H1 (cell line): Measurements from ENCODE around the gene RPL13A. TPM values are rescaled to one million over a fixed set of nuclear protein-coding genes. Genes with fewer than 3 reads are reported as not detected.

Source experiments
- ASH2L ChIP-seq: fragments of 200-600, 300-600 bp; sonication (generic); IDR thresholded peaks from one replicate; pipeline ENCODE4 v1.7.1; 2017; ENCODE audit warnings: low read length
- BCL11A ChIP-seq, 2 experiments: IDR thresholded peaks; one replicate each; pipeline ENCODE4 v1.6.1; 2011; ENCODE audit warnings: low read depth in 2 of 2, low read length in 2 of 2, mild to moderate bottlenecking in 2 of 2
- BRCA1 ChIP-seq: IDR thresholded peaks from 2 replicates; pipeline ENCODE4 v1.6.1; 2012; ENCODE audit warnings: low read depth, low read length, improper control_type of control experiment
- CBX8 ChIP-seq: fragments of 300-800, 300-1000 bp; sonication (generic); IDR thresholded peaks from 2 replicates; pipeline ENCODE4 v1.7.1; 2016; ENCODE audit warnings: low read depth, low read length, borderline replicate concordance
- CEBPB ChIP-seq: IDR thresholded peaks from 2 replicates; pipeline ENCODE4 v1.6.1; 2012; ENCODE audit warnings: low read depth, low read length
- CREB1 ChIP-seq: IDR thresholded peaks from 2 replicates; pipeline ENCODE4 v1.6.1; 2012; ENCODE audit warnings: inconsistent platforms
- CTCF ChIP-seq, 3 experiments: IDR thresholded peaks; 1 replicate in 2 of 3; 2 replicates in 1 of 3; pipeline versions ENCODE4 v1.5.1 to v1.6.1; 2011; ENCODE audit warnings: low read length in 3 of 3, mild to moderate bottlenecking in 3 of 3, inconsistent platforms in 2 of 3, low read depth in 1 of 3, moderate library complexity in 1 of 3; ENCODE audit not compliant: insufficient read depth in 1 of 3; ENCODE audit errors: control extremely low read depth in 1 of 3
- GABPA ChIP-seq: IDR thresholded peaks from 2 replicates; pipeline ENCODE4 v1.6.1; 2011; ENCODE audit warnings: mild to moderate bottlenecking, low read length, moderate library complexity, borderline replicate concordance; ENCODE audit not compliant: insufficient read depth
- HDAC2 ChIP-seq, 2 experiments: fragments of 300-600 bp in 1 of 2; sonication (generic) in 1 of 2; IDR thresholded peaks; 2 replicates each; pipeline ENCODE4 v1.6.1; 2011 to 2012; ENCODE audit warnings: low read depth in 2 of 2, low read length in 2 of 2, mild to moderate bottlenecking in 2 of 2, moderate library complexity in 2 of 2, borderline replicate concordance in 1 of 2, inconsistent platforms in 1 of 2
- KDM5A ChIP-seq: fragments of 200-600 bp; IDR thresholded peaks from 2 replicates; pipeline ENCODE4 v1.7.1; 2012; ENCODE audit warnings: mild to moderate bottlenecking, low read length, inconsistent platforms, mixed read lengths
- MAX ChIP-seq: IDR thresholded peaks from 2 replicates; pipeline ENCODE4 v1.6.1; 2012; ENCODE audit warnings: inconsistent platforms
- NANOG ChIP-seq: IDR thresholded peaks from 2 replicates; pipeline ENCODE4 v1.6.1; 2011; ENCODE audit warnings: low read length, low read depth, mild to moderate bottlenecking, inconsistent platforms; ENCODE audit not compliant: insufficient read depth, poor library complexity, severe bottlenecking
- POLR2A ChIP-seq, 2 experiments: IDR thresholded peaks; 1 replicate in 1 of 2; 2 replicates in 1 of 2; pipeline ENCODE4 v1.6.1; 2011; ENCODE audit warnings: low read depth in 2 of 2, low read length in 2 of 2, mild to moderate bottlenecking in 2 of 2; ENCODE audit errors: control extremely low read depth in 1 of 2
- POLR2AphosphoS5 ChIP-seq: IDR thresholded peaks from 2 replicates; pipeline ENCODE4 v1.6.1; 2011; ENCODE audit warnings: low read depth, low read length
- POU5F1 ChIP-seq: IDR thresholded peaks from 2 replicates; pipeline ENCODE4 v1.6.1; 2011; ENCODE audit warnings: low read depth, mild to moderate bottlenecking, low read length, moderate library complexity
- RBBP5 ChIP-seq: IDR thresholded peaks from 2 replicates; pipeline ENCODE4 v1.7.1; 2012; ENCODE audit warnings: low read depth, mild to moderate bottlenecking, inconsistent platforms, low read length, moderate library complexity, borderline replicate concordance
- RNF2 ChIP-seq: fragments of 200-900, 300-1000 bp; sonication (generic); IDR thresholded peaks from 2 replicates; pipeline ENCODE4 v1.7.1; 2016; ENCODE audit warnings: borderline replicate concordance, low read depth, mild to moderate bottlenecking, antibody characterized with exemption, low read length; ENCODE audit not compliant: poor library complexity, severe bottlenecking; ENCODE audit errors: missing control alignments
- SAP30 ChIP-seq: fragments of 300-600 bp; sonication (generic); IDR thresholded peaks from 2 replicates; pipeline ENCODE4 v1.7.1; 2012; ENCODE audit warnings: low read length, moderate library complexity, mild to moderate bottlenecking, inconsistent platforms; ENCODE audit not compliant: insufficient read depth, insufficient replicate concordance
- SIN3A ChIP-seq, 2 experiments: IDR thresholded peaks in 1 of 2; conservative IDR thresholded peaks in 1 of 2; 2 replicates each; pipeline ENCODE4 v1.6.1; 2011 to 2012; ENCODE audit warnings: low read length in 2 of 2, improper control_type of control experiment in 1 of 2, low read depth in 1 of 2, mild to moderate bottlenecking in 1 of 2
- SIRT6 ChIP-seq: IDR thresholded peaks from one replicate; pipeline ENCODE4 v1.7.1; 2012; ENCODE audit warnings: low read length, inconsistent platforms
- TBP ChIP-seq: IDR thresholded peaks from 2 replicates; pipeline ENCODE4 v1.6.1; 2011; ENCODE audit warnings: low read depth, low read length, improper control_type of control experiment
- polyA plus RNA-seq, 7 experiments: library from polyadenylated mRNA; depleted of rRNA in 3 of 7; stranded (reverse) in 5 of 7; unstranded in 2 of 7; fragments of >200 nt in 5 of 7; fragments of 200-250 nt in 2 of 7; gene quantifications; 1 replicate in 5 of 7; 2 replicates in 1 of 7; 4 replicates in 1 of 7; pipeline versions ENCODE4 v1.2.1 to v1.2.3, GENCODE V29; 2011 to 2013; ENCODE audit warnings: missing spikeins in 2 of 7, mixed read lengths in 2 of 7
- total RNA-seq: library from RNA; stranded (reverse); fragmentation: NEBNext Ultra II Directional; extraction: Animal tissue kit (Norgen Biotek cat#: 25700); gene quantifications from 2 replicates; pipeline ENCODE4 v1.2.1, GENCODE V29; 2021

RPL13A gene
- total and polyA plus RNA-seq, 2 of the 8 experiments (the other 6 are each of a cell fraction or from before 2014, with no cell fraction given), result 3,305 to 8,868 TPM

- TF ChIP-seq BRCA1 (no peak), TBP (peak; percentile 98), ASH2L (peak; percentile 35), MAX (0 out of 2 replicates have a peak, but pooled peaks have one; percentile 76), SIN3A (conservative IDR thresholded peaks at IDR 0.05 in 1 of 2, IDR thresholded peaks at IDR 0.05 in 1 of 2; ENCODE audit: low read depth in 1 of 2, low read length in 2 of 2) (peak; percentile 46 to 91; a peak in 2 of 4 replicates), NANOG (no peak), SAP30 (no peak), GABPA (no peak), CBX8 (no peak), POLR2AphosphoS5 (peak; percentile 96), RBBP5 (no peak), CREB1 (peak; percentile 95), CTCF (IDR thresholded peaks at IDR 0.05; ENCODE audit: control extremely low read depth in 1 of 3, insufficient read depth in 1 of 3, low read depth in 1 of 3, low read length in 3 of 3) (no peak), POU5F1 (no peak), HDAC2 (IDR thresholded peaks at IDR 0.05; ENCODE audit: borderline replicate concordance in 1 of 2, low read depth in 2 of 2, low read length in 2 of 2) (no peak), RNF2 (no peak), BCL11A (IDR thresholded peaks at IDR 0.05; ENCODE audit: low read depth in 2 of 2, low read length in 2 of 2) (no peak), SIRT6 (no peak), CEBPB (peak; percentile 98), POLR2A (IDR thresholded peaks at IDR 0.05; ENCODE audit: control extremely low read depth in 1 of 2, low read depth in 2 of 2, low read length in 2 of 2) (peak; percentile 98 to 99), KDM5A (peak; percentile 51; the same call in 1 of the 2 replicates)
Observed at GRCh38 chr19:49487277-49488045, at the start of gene RPL13A (continued).
